ENCODE results near the gene LRP1B. TPM values are rescaled to one million over a fixed set of nuclear protein-coding genes. Genes with fewer than 3 reads are reported as not detected.

LRP1B gene
- total and polyA plus RNA-seq, 7 experiments from 2014 or later: 0.10 TPM; not detected in 6

DNA sequence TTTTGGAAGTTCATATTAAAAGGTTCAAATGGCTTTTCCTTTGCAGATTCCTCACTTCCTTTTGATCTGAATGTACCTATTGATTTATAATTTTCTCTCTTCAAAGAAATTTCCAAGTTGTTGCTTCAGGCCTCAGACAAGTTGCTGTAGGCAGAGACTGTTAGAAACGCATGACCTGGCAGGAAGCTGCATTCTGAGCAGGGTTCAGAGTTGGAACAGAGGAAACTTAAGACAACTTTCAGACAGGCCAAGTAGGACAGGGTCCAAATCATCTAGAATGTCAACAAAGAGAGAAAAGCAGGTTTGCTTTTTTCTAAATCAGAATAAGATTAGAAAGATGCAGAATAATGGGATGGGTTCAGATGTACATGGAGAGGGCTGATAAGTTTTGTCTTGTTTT is 416.3 kb downstream of the LRP1B start:
- peaks cover 0 to 4% (median 0%) of the 10 kb centered on the region in 5 donors for H3K36me3 Mint-ChIP-seq
- H3K4me3 Mint-ChIP-seq: no peak overlapping the region
- Histone ChIP-seq H3K27ac (ENCODE audit: low read depth, low read length) (no peak overlapping the region), H3K4me3 (ENCODE audit: low read length) (no peak overlapping the region), H3K36me3 (ENCODE audit: control insufficient read depth in 2 of 3, insufficient read depth in 3 of 3, low read length in 3 of 3) (no peaks in the 10 kb centered on the region), H3K9me3 (ENCODE audit: control insufficient read depth in 2 of 3, low read length in 3 of 3) (no peaks in the 10 kb centered on the region), H3K27me3 (ENCODE audit: control insufficient read depth in 2 of 2, insufficient read depth in 2 of 2, low read length in 2 of 2) (no peaks in the 10 kb centered on the region), H3K4me1 (ENCODE audit: control insufficient read depth in 2 of 2, insufficient read depth in 2 of 2, low read length in 2 of 2) (no peaks in the 10 kb centered on the region)
- no peaks in the 10 kb centered on the region for H3K27me3 Mint-ChIP-seq
- no peak overlapping the region for H3K27ac Mint-ChIP-seq
- intact Hi-C loops (cut with micrococcal nuclease): no loop called here
- DNase-seq (no peak), ATAC-seq (no peak)
- peaks cover 0 to 9% (median 3%) of the 10 kb centered on the region in 11 donors for H3K9me3 Mint-ChIP-seq
- ChIA-PET CTCF (no interaction called here), POLR2A (no interaction called here)
- no peaks in the 10 kb centered on the region for H3K4me1 Mint-ChIP-seq

DNA sequence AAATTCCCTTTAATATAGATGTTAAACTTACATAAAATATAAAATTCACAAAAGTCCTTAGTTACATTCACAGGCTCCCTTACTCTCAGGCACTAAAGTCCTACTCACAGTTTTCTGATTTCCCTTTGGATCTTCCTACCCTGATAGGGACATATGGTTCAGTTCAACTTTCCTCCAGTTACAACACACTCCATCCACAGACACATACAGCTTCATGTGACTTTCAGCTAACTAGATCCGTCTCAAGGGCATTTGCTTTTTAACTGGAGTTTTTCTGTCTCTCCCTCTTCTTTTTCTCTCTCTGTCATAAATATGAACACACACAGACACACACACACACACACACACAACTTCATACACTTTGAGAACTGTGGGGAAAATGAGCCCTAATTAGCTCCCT is 419.2 kb downstream of the LRP1B start:
- H3K9me3 ChIP-seq (ENCODE audit: control insufficient read depth in 2 of 3, low read length in 3 of 3): no peaks in the 10 kb centered on the region
- no peaks in the 10 kb centered on the region for H3K27me3 ChIP-seq (ENCODE audit: control insufficient read depth in 2 of 2, insufficient read depth in 2 of 2, low read length in 2 of 2)
- H3K36me3 Mint-ChIP-seq: peaks cover 0 to 4% (median 0%) of the 10 kb centered on the region in 5 donors
- no peaks in the 10 kb centered on the region for H3K36me3 ChIP-seq (ENCODE audit: control insufficient read depth in 2 of 3, insufficient read depth in 3 of 3, low read length in 3 of 3)
- DNase-seq: no peak
- no peak overlapping the region for H3K27ac Mint-ChIP-seq
- intact Hi-C loops (cut with micrococcal nuclease): no loop called here
- peaks cover 0 to 6% (median 3%) of the 10 kb centered on the region in 11 donors for H3K9me3 Mint-ChIP-seq
- CTCF ChIA-PET: no interaction called here
- no peak overlapping the region for H3K4me3 ChIP-seq (ENCODE audit: low read length)
- POLR2A ChIA-PET: no interaction called here
- H3K27ac ChIP-seq (ENCODE audit: low read depth, low read length): no peak overlapping the region
- H3K4me1 Mint-ChIP-seq: no peaks in the 10 kb centered on the region
- no peak for ATAC-seq
- H3K4me1 ChIP-seq (ENCODE audit: control insufficient read depth in 2 of 2, insufficient read depth in 2 of 2, low read length in 2 of 2): no peaks in the 10 kb centered on the region
- no peaks in the 10 kb centered on the region for H3K27me3 Mint-ChIP-seq
- H3K4me3 Mint-ChIP-seq: no peak overlapping the region

DNA sequence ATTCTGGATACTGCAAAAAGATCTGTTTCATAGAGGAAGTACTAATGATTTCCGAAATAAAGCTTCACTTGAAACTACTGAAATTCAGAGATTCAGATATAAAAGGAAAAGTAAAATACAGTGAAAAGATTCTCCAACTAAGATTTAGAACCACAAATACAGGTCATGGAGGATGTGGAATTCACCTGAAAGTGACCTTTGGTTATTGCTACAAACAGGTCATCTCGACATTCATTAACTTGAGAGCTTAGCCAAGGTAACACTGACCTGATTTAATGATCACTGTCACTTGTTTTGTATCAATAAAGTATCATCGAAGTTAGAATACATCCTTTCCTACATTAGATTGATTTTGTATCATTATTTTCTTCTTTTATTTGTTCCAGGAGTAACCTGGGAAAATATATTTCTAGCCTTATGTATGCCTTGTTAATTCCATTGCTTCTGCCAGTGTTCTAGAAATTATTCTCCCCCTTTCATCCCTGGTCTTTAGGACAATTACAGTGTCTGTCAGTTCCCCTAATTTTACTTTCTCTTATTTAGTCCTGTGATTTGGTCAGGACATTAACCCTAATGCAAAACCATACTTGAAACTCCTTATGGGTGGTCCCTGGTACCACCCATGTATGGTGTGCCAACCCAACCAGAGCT is 420.1 kb downstream of the LRP1B start:
- Mint-ChIP-seq H3K36me3 (peaks cover 0 to 4% (median 0%) of the 10 kb centered on the region in 5 donors), H3K27ac (no peak overlapping the region), H3K27me3 (no peaks in the 10 kb centered on the region), H3K4me1 (no peaks in the 10 kb centered on the region), H3K9me3 (peaks cover 0 to 11% (median 3%) of the 10 kb centered on the region in 11 donors), H3K4me3 (no peak overlapping the region)
- no peaks in the 10 kb centered on the region for H3K4me1 ChIP-seq (ENCODE audit: control insufficient read depth in 2 of 2, insufficient read depth in 2 of 2, low read length in 2 of 2)
- ChIA-PET POLR2A (no interaction called here), CTCF (no interaction called here)
- intact Hi-C loops (cut with micrococcal nuclease): no loop called here
- H3K27ac ChIP-seq (ENCODE audit: low read depth, low read length): no peak overlapping the region
- DNase-seq: no peak
- no peaks in the 10 kb centered on the region for H3K27me3 ChIP-seq (ENCODE audit: control insufficient read depth in 2 of 2, insufficient read depth in 2 of 2, low read length in 2 of 2)
- H3K9me3 ChIP-seq (ENCODE audit: control insufficient read depth in 2 of 3, low read length in 3 of 3): no peaks in the 10 kb centered on the region
- no peaks in the 10 kb centered on the region for H3K36me3 ChIP-seq (ENCODE audit: control insufficient read depth in 2 of 3, insufficient read depth in 3 of 3, low read length in 3 of 3)
- H3K4me3 ChIP-seq (ENCODE audit: low read length): no peak overlapping the region
- ATAC-seq: no peak

DNA sequence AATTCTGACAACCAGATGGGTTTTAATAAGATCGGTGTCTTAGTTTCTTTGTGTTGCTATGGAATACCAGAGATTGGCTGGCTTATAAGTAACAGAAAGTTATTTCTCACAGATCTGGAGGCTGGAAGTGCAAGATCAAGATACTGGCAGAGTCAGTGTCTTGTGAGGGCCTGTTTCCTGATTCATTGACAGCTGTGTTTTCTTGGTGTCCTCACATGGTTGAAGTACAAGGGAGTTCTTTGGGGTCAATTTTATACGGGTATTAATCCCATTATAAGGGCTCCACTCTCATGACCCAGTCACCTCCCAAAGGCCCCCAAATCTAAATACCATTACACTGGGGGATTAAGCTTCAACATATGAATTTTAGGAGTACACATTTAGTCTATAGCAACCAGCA is 421.1 kb downstream of the LRP1B start:
- POLR2A ChIA-PET: no interaction called here
- H3K27ac Mint-ChIP-seq: no peak overlapping the region
- ATAC-seq: no peak
- no peak overlapping the region for H3K4me3 ChIP-seq (ENCODE audit: low read length)
- H3K27ac ChIP-seq (ENCODE audit: low read depth, low read length): no peak overlapping the region
- no peaks in the 10 kb centered on the region for H3K36me3 ChIP-seq (ENCODE audit: control insufficient read depth in 2 of 3, insufficient read depth in 3 of 3, low read length in 3 of 3)
- no peak for DNase-seq
- peaks cover 0 to 11% (median 3%) of the 10 kb centered on the region in 11 donors for H3K9me3 Mint-ChIP-seq
- H3K4me1 Mint-ChIP-seq: no peaks in the 10 kb centered on the region
- H3K4me3 Mint-ChIP-seq: no peak overlapping the region
- CTCF ChIA-PET: no interaction called here
- no peaks in the 10 kb centered on the region for H3K27me3 Mint-ChIP-seq
- no peaks in the 10 kb centered on the region for H3K27me3 ChIP-seq (ENCODE audit: control insufficient read depth in 2 of 2, insufficient read depth in 2 of 2, low read length in 2 of 2)
- no peaks in the 10 kb centered on the region for H3K4me1 ChIP-seq (ENCODE audit: control insufficient read depth in 2 of 2, insufficient read depth in 2 of 2, low read length in 2 of 2)
- H3K9me3 ChIP-seq (ENCODE audit: control insufficient read depth in 2 of 3, low read length in 3 of 3): no peaks in the 10 kb centered on the region
- intact Hi-C loops (cut with micrococcal nuclease): no loop called here
- peaks cover 0 to 4% (median 0%) of the 10 kb centered on the region in 5 donors for H3K36me3 Mint-ChIP-seq

DNA sequence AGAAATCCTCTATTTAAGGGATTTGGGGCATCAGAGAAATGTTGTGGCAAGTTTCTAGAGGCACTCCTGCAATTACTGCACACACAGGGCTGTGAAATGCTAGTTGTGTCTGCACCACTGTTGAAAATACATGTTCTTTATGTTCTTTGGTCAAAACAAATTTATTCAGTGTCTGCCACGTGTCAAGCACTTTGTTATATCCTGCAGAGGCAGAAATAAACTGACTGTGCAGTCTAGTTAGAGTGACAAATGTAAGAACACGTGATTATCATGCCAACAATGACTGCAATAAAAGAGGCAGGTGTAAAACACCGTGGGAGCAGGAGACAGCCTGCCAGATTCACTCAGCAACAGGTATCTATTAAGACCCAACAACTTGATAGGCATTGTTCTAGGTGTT is 423.3 kb downstream of the LRP1B start:
- ChIA-PET CTCF (no interaction called here), POLR2A (no interaction called here)
- H3K9me3 Mint-ChIP-seq: peaks cover 0 to 12% (median 3%) of the 10 kb centered on the region in 11 donors
- DNase-seq (no peak), ATAC-seq (no peak)
- Histone ChIP-seq H3K36me3 (ENCODE audit: control insufficient read depth in 2 of 3, insufficient read depth in 3 of 3, low read length in 3 of 3) (no peaks in the 10 kb centered on the region), H3K9me3 (ENCODE audit: control insufficient read depth in 2 of 3, low read length in 3 of 3) (no peaks in the 10 kb centered on the region), H3K4me1 (ENCODE audit: control insufficient read depth in 2 of 2, insufficient read depth in 2 of 2, low read length in 2 of 2) (no peaks in the 10 kb centered on the region), H3K27me3 (ENCODE audit: control insufficient read depth in 2 of 2, insufficient read depth in 2 of 2, low read length in 2 of 2) (no peaks in the 10 kb centered on the region), H3K27ac (ENCODE audit: low read depth, low read length) (no peak overlapping the region), H3K4me3 (ENCODE audit: low read length) (no peak overlapping the region)
- H3K4me1 Mint-ChIP-seq: no peaks in the 10 kb centered on the region
- intact Hi-C loops (cut with micrococcal nuclease): no loop called here
- no peaks in the 10 kb centered on the region for H3K27me3 Mint-ChIP-seq
- H3K36me3 Mint-ChIP-seq: peaks cover 0 to 4% (median 0%) of the 10 kb centered on the region in 5 donors
- H3K27ac Mint-ChIP-seq: no peak overlapping the region
- H3K4me3 Mint-ChIP-seq: no peak overlapping the region

DNA sequence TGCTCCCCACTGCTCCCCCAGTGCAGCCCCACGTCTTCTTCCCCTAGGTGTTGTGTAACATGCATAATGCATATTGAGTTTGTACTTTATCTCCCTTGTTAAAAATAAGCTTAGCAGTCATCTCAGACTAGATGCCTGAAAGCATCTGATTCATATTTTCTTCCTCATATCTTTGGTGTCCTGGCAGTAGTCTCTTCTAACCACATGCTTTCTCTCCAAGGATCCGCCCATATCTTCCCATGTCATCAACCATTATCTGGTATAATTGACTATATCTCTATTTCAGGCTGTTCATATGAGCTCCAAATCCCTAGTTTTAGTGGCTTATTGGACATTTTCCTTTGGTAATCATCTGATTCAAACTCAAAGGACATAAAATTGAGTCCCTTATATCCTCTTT is 426.3 kb downstream of the LRP1B start:
- Histone ChIP-seq H3K36me3 (ENCODE audit: control insufficient read depth in 2 of 3, insufficient read depth in 3 of 3, low read length in 3 of 3) (no peaks in the 10 kb centered on the region), H3K27me3 (ENCODE audit: control insufficient read depth in 2 of 2, insufficient read depth in 2 of 2, low read length in 2 of 2) (no peaks in the 10 kb centered on the region), H3K9me3 (ENCODE audit: control insufficient read depth in 2 of 3, low read length in 3 of 3) (no peaks in the 10 kb centered on the region), H3K4me1 (ENCODE audit: control insufficient read depth in 2 of 2, insufficient read depth in 2 of 2, low read length in 2 of 2) (no peaks in the 10 kb centered on the region), H3K27ac (ENCODE audit: low read depth, low read length) (no peak overlapping the region), H3K4me3 (ENCODE audit: low read length) (no peak overlapping the region)
- Mint-ChIP-seq H3K4me3 (no peak overlapping the region), H3K4me1 (no peaks in the 10 kb centered on the region), H3K27ac (no peak overlapping the region), H3K36me3 (no peaks in the 10 kb centered on the region), H3K9me3 (peaks cover 0 to 22% (median 1%) of the 10 kb centered on the region in 11 donors), H3K27me3 (no peaks in the 10 kb centered on the region)
- intact Hi-C loops (cut with micrococcal nuclease): no loop called here
- ChIA-PET CTCF (no interaction called here), POLR2A (no interaction called here)
- no peak for ATAC-seq
- DNase-seq: no peak

DNA sequence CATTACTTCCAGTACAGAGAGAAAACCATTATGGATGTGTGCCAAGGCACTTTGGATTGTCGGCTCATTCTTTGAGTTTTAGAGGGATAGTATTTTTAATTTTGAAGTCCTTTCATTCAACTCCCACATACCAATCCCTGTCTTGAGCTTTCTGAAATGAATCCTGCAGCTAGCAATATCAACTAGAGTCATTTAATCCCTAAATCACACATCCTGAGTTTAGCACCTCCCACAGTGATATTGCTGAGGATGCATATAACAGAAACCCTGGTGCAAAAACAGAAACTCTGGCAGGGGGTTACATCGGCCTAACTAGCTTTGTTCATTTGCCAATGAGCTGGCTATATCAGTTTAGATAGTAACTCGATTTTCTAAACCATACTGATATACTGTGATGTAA is 427.3 kb downstream of the LRP1B start:
- H3K4me1 ChIP-seq (ENCODE audit: control insufficient read depth in 2 of 2, insufficient read depth in 2 of 2, low read length in 2 of 2): no peaks in the 10 kb centered on the region
- Mint-ChIP-seq H3K27ac (no peak overlapping the region), H3K36me3 (no peaks in the 10 kb centered on the region), H3K4me3 (no peak overlapping the region), H3K4me1 (no peaks in the 10 kb centered on the region), H3K27me3 (no peaks in the 10 kb centered on the region), H3K9me3 (peaks cover 0 to 22% (median 0%) of the 10 kb centered on the region in 11 donors)
- no peak overlapping the region for H3K4me3 ChIP-seq (ENCODE audit: low read length)
- H3K27ac ChIP-seq (ENCODE audit: low read depth, low read length): no peak overlapping the region
- no peaks in the 10 kb centered on the region for H3K36me3 ChIP-seq (ENCODE audit: control insufficient read depth in 2 of 3, insufficient read depth in 3 of 3, low read length in 3 of 3)
- ATAC-seq (no peak), DNase-seq (no peak)
- intact Hi-C loops (cut with micrococcal nuclease): no loop called here
- H3K27me3 ChIP-seq (ENCODE audit: control insufficient read depth in 2 of 2, insufficient read depth in 2 of 2, low read length in 2 of 2): no peaks in the 10 kb centered on the region
- ChIA-PET POLR2A (no interaction called here), CTCF (no interaction called here)
- no peaks in the 10 kb centered on the region for H3K9me3 ChIP-seq (ENCODE audit: control insufficient read depth in 2 of 3, low read length in 3 of 3)

Measured in naive thymus-derived CD4-positive, alpha-beta T cell (primary cell).